Neural cell (in vitro differentiated cells): ENCODE data around the gene BHLHA15. TPM values are rescaled to one million over a fixed set of nuclear protein-coding genes. Genes with fewer than 3 reads are reported as not detected.

ENCODE experiments used
- H2AFZ ChIP-seq: fragments of 200-600, 300-800 bp; sonication (generic), shearing (Covaris generic); 2 replicates; pipeline ENCODE4 v1.6.0; 2014; ENCODE audit warnings: low read depth, mild to moderate bottlenecking, antibody characterized with exemption, low read length, moderate library complexity
- H3F3A ChIP-seq: fragments of 200-600 bp; shearing (Covaris generic); 2 replicates; pipeline ENCODE4 v1.6.1; 2016; ENCODE audit warnings: mild to moderate bottlenecking, moderate library complexity, mixed read lengths, antibody characterized with exemption, low read length; ENCODE audit not compliant: insufficient read depth, poor library complexity, severe bottlenecking
- H3K27ac ChIP-seq: fragments of 200-600, 300-800 bp; sonication (generic), shearing (Covaris generic); 2 replicates; pipeline ENCODE4 v1.5.1; 2014; ENCODE audit warnings: mild to moderate bottlenecking, low read length, moderate library complexity
- H3K27me3 ChIP-seq: fragments of 300-800, 200-600 bp; sonication (generic), shearing (Covaris generic); 2 replicates; pipeline ENCODE4 v1.6.0; 2014; ENCODE audit warnings: mild to moderate bottlenecking, low read depth, low read length, moderate library complexity; ENCODE audit not compliant: insufficient read depth
- H3K36me3 ChIP-seq: fragments of 300-800, 200-600 bp; sonication (generic), shearing (Covaris generic); 2 replicates; pipeline ENCODE4 v1.5.1; 2014; ENCODE audit warnings: mild to moderate bottlenecking, antibody characterized with exemption, low read length, moderate library complexity; ENCODE audit not compliant: insufficient read depth
- H3K4me2 ChIP-seq: fragments of 300-800, 200-600 bp; sonication (generic), shearing (Covaris generic); 2 replicates; pipeline ENCODE4 v1.6.0; 2014; ENCODE audit warnings: mild to moderate bottlenecking, low read length
- H3K4me3 ChIP-seq: fragments of 300-800, 200-600 bp; sonication (generic), shearing (Covaris generic); 2 replicates; pipeline ENCODE4 v1.5.1; 2014; ENCODE audit warnings: mild to moderate bottlenecking, low read length, moderate library complexity
- H3K79me2 ChIP-seq: fragments of 200-600 bp; shearing (Covaris generic); replicated peaks from 2 replicates; pipeline ENCODE4 v1.6.0; 2014; ENCODE audit warnings: mild to moderate bottlenecking, low read length, moderate library complexity; ENCODE audit not compliant: insufficient read depth
- H3K9ac ChIP-seq: fragments of 300-800, 200-600 bp; sonication (generic), shearing (Covaris generic); 2 replicates; pipeline ENCODE4 v1.6.1; 2016; ENCODE audit warnings: mild to moderate bottlenecking, low read length, mixed read lengths
- H3K9me2 ChIP-seq: fragments of 200-600 bp; shearing (Covaris generic); 2 replicates; pipeline ENCODE4 v1.6.1; 2016; ENCODE audit warnings: mild to moderate bottlenecking, low read length, mixed read lengths; ENCODE audit not compliant: insufficient read depth
- H3K9me3 ChIP-seq: fragments of 200-600, 300-800 bp; sonication (generic), shearing (Covaris generic); 2 replicates; pipeline ENCODE4 v1.6.1; 2016; ENCODE audit warnings: mild to moderate bottlenecking, mixed run types, low read length, moderate library complexity, mixed read lengths
- H4K20me1 ChIP-seq: fragments of 200-600 bp; shearing (Covaris generic); 2 replicates; pipeline ENCODE4 v1.6.1; 2016; ENCODE audit warnings: mild to moderate bottlenecking, mixed run types; ENCODE audit not compliant: insufficient read depth
- EP300 ChIP-seq: fragments of 450-650 bp; conservative IDR thresholded peaks from 2 replicates; pipeline ENCODE4 v1.6.1; 2014; ENCODE audit warnings: antibody characterized with exemption, mild to moderate bottlenecking, moderate library complexity; ENCODE audit not compliant: poor library complexity, severe bottlenecking
- EZH2 ChIP-seq: fragments of 200-600, 300-800 bp; shearing (Covaris generic), sonication (generic); IDR thresholded peaks from 2 replicates; pipeline ENCODE4 v1.6.1; 2014; ENCODE audit warnings: antibody characterized with exemption, low read length, borderline replicate concordance, mild to moderate bottlenecking; ENCODE audit not compliant: insufficient read depth, poor library complexity, severe bottlenecking
- MXI1 ChIP-seq: fragments of 450-650 bp; conservative IDR thresholded peaks from 2 replicates; pipeline ENCODE4 v1.6.1; 2014; ENCODE audit warnings: antibody characterized with exemption, mild to moderate bottlenecking; ENCODE audit not compliant: poor library complexity, severe bottlenecking
- POLR2AphosphoS5 ChIP-seq: IDR thresholded peaks from 2 replicates; pipeline ENCODE4 v1.6.1; 2012
- RAD21 ChIP-seq: fragments of 450-650 bp; conservative IDR thresholded peaks from 2 replicates; pipeline ENCODE4 v1.6.1; 2014; ENCODE audit warnings: antibody characterized with exemption, mild to moderate bottlenecking, moderate library complexity
- SMC3 ChIP-seq: fragments of 450-650 bp; conservative IDR thresholded peaks from 2 replicates; pipeline ENCODE4 v1.6.1; 2014; ENCODE audit warnings: antibody characterized with exemption, mild to moderate bottlenecking, moderate library complexity; ENCODE audit not compliant: poor library complexity
- TAF1 ChIP-seq: IDR thresholded peaks from 2 replicates; pipeline ENCODE4 v1.6.1; 2012; ENCODE audit warnings: low read depth
- polyA plus RNA-seq: library from polyadenylated mRNA; depleted of rRNA; stranded (reverse); fragments of >200 nt; gene quantifications from 2 replicates; pipeline ENCODE4 v1.2.3, GENCODE V29; 2014
- TF ChIP-seq, protein P1 (sequence below): IDR thresholded peaks from 2 replicates; pipeline ENCODE4 v1.6.1; 2012; ENCODE audit warnings: borderline replicate concordance
- TF ChIP-seq, protein P2 (sequence below): fragments of 450-650 bp; IDR thresholded peaks from 2 replicates; pipeline ENCODE4 v1.5.1; 2014; ENCODE audit warnings: antibody characterized with exemption, mild to moderate bottlenecking, moderate library complexity; ENCODE audit not compliant: poor library complexity, severe bottlenecking

BHLHA15 gene
- polyA plus RNA-seq, 1 donor from 2014 or later, result not detected

GRCh38 chr7:98215561-98216495 is 4.6 kb downstream of the BHLHA15 start:
- H3K36me3 ChIP-seq, result no peaks in the 10 kb centered on the region
- H3K27ac ChIP-seq, result no peak overlapping the region
- no peaks in the 10 kb centered on the region for H3K79me2 ChIP-seq
- H2AFZ ChIP-seq, result no peak overlapping the region
- no peak overlapping the region for H3K9ac ChIP-seq
- H3K9me3 ChIP-seq, result no peaks in the 10 kb centered on the region
- H3K4me2 ChIP-seq, result no peak overlapping the region
- H3F3A ChIP-seq, result no peaks in the 10 kb centered on the region
- no peaks in the 10 kb centered on the region for H4K20me1 ChIP-seq
- H3K4me3 ChIP-seq, result no peak overlapping the region
- no peaks in the 10 kb centered on the region for H3K27me3 ChIP-seq
- H3K9me2 ChIP-seq, result no peaks in the 10 kb centered on the region
- TF ChIP-seq EP300, result no peak
- TF ChIP-seq, protein P1, sequence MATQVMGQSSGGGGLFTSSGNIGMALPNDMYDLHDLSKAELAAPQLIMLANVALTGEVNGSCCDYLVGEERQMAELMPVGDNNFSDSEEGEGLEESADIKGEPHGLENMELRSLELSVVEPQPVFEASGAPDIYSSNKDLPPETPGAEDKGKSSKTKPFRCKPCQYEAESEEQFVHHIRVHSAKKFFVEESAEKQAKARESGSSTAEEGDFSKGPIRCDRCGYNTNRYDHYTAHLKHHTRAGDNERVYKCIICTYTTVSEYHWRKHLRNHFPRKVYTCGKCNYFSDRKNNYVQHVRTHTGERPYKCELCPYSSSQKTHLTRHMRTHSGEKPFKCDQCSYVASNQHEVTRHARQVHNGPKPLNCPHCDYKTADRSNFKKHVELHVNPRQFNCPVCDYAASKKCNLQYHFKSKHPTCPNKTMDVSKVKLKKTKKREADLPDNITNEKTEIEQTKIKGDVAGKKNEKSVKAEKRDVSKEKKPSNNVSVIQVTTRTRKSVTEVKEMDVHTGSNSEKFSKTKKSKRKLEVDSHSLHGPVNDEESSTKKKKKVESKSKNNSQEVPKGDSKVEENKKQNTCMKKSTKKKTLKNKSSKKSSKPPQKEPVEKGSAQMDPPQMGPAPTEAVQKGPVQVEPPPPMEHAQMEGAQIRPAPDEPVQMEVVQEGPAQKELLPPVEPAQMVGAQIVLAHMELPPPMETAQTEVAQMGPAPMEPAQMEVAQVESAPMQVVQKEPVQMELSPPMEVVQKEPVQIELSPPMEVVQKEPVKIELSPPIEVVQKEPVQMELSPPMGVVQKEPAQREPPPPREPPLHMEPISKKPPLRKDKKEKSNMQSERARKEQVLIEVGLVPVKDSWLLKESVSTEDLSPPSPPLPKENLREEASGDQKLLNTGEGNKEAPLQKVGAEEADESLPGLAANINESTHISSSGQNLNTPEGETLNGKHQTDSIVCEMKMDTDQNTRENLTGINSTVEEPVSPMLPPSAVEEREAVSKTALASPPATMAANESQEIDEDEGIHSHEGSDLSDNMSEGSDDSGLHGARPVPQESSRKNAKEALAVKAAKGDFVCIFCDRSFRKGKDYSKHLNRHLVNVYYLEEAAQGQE, result no peak
- TF ChIP-seq RAD21, result no peak
- TF ChIP-seq EZH2, result no peak
- TF ChIP-seq SMC3, result no peak
- TF ChIP-seq MXI1, result no peak
- no peak for TF ChIP-seq POLR2AphosphoS5
- TF ChIP-seq, protein P2, sequence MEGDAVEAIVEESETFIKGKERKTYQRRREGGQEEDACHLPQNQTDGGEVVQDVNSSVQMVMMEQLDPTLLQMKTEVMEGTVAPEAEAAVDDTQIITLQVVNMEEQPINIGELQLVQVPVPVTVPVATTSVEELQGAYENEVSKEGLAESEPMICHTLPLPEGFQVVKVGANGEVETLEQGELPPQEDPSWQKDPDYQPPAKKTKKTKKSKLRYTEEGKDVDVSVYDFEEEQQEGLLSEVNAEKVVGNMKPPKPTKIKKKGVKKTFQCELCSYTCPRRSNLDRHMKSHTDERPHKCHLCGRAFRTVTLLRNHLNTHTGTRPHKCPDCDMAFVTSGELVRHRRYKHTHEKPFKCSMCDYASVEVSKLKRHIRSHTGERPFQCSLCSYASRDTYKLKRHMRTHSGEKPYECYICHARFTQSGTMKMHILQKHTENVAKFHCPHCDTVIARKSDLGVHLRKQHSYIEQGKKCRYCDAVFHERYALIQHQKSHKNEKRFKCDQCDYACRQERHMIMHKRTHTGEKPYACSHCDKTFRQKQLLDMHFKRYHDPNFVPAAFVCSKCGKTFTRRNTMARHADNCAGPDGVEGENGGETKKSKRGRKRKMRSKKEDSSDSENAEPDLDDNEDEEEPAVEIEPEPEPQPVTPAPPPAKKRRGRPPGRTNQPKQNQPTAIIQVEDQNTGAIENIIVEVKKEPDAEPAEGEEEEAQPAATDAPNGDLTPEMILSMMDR, result no peak
- no peak for TF ChIP-seq TAF1

- no peaks in the 10 kb centered on the region for H3K79me2 ChIP-seq
- no peak overlapping the region for H3K27ac ChIP-seq
Observed at GRCh38 chr7:98216941-98217622, 5.8 kb downstream of the BHLHA15 start.

More at GRCh38 chr7:98216941-98217622, 5.8 kb downstream of the BHLHA15 start:
- no peaks in the 10 kb centered on the region for H3K36me3 ChIP-seq
- no peaks in the 10 kb centered on the region for H4K20me1 ChIP-seq
- no peaks in the 10 kb centered on the region for H3K27me3 ChIP-seq
- no peaks in the 10 kb centered on the region for H3K9me3 ChIP-seq
- no peak overlapping the region for H3K4me2 ChIP-seq
- no peaks in the 10 kb centered on the region for H3F3A ChIP-seq
- no peak overlapping the region for H2AFZ ChIP-seq
- H3K9me2 ChIP-seq, result no peaks in the 10 kb centered on the region
- no peak overlapping the region for H3K9ac ChIP-seq
- TF ChIP-seq EZH2 (no peak), EP300 (no peak), RAD21 (no peak), SMC3 (no peak)
- TF ChIP-seq, protein P1, result no peak
- H3K4me3 ChIP-seq, result no peak overlapping the region
